ENCODE data around the gene SNX6.
"Not testable (repeated sequence)": the region's sequence is repeated elsewhere in the genome, so short reads cannot be mapped to it uniquely, and the experiment has no call there.

GRCh38 chr14:34546272-34547135, 83.4 kb downstream of the SNX6 start:
- TF ChIP-seq CTCF (IDR thresholded peaks at IDR 0.05; ENCODE audit: poor library complexity); EZH2 (IDR thresholded peaks at IDR 0.05; ENCODE audit: borderline replicate concordance): not testable (repeated sequence)
